HG03439 (cell line): ENCODE data around the gene RBM17.
"Not testable (repeated sequence)": the region's sequence is repeated elsewhere in the genome, so short reads cannot be mapped to it uniquely, and the experiment has no call there.

Experiments
- ATAC-seq: cut with Tn5 transposase; IDR thresholded peaks from one replicate; pipeline ENCODE4 v1.9.1; 2021; ENCODE audit warnings: mild to moderate bottlenecking, moderate library complexity; ENCODE audit not compliant: unreplicated experiment

RBM17 gene

GRCh38 chr10:6135039-6135438 lies 46.2 kb downstream of the RBM17 start:
- no peak for ATAC-seq

- no peak for ATAC-seq
Measured at GRCh38 chr10:6135589-6136168, 46.8 kb downstream of the RBM17 start.

- peak; percentile 42 for ATAC-seq
Measured at GRCh38 chr10:6136215-6137201, 47.7 kb downstream of the RBM17 start.

GRCh38 chr10:6138456-6138855 lies 49.6 kb downstream of the RBM17 start:
- no peak for ATAC-seq

- no peak for ATAC-seq
Measured at GRCh38 chr10:6139470-6139869, 50.6 kb downstream of the RBM17 start.

GRCh38 chr10:6140141-6140841 lies 51.5 kb downstream of the RBM17 start:
- no peak for ATAC-seq

GRCh38 chr10:6140965-6141295 lies 52.1 kb downstream of the RBM17 start:
- ATAC-seq, result no peak

- ATAC-seq, result peak; percentile 60
Measured at GRCh38 chr10:6141296-6142151, 52.7 kb downstream of the RBM17 start.

GRCh38 chr10:6142186-6142585 lies 53.4 kb downstream of the RBM17 start:
- not testable (repeated sequence) for ATAC-seq

GRCh38 chr10:6142644-6143043 lies 53.8 kb downstream of the RBM17 start:
- no peak for ATAC-seq

- ATAC-seq, result no peak
Measured at GRCh38 chr10:6143181-6143580, 54.3 kb downstream of the RBM17 start.

- ATAC-seq, result peak; percentile 77
Measured at GRCh38 chr10:6144406-6145165, 55.8 kb downstream of the RBM17 start.

- ATAC-seq, result no peak
Measured at GRCh38 chr10:6145166-6145987, 56.5 kb downstream of the RBM17 start.

- no peak for ATAC-seq
Measured at GRCh38 chr10:6146013-6146785, 57.4 kb downstream of the RBM17 start.

GRCh38 chr10:6146921-6147320 lies 58.1 kb downstream of the RBM17 start:
- no peak for ATAC-seq

GRCh38 chr10:6148251-6148701 lies 59.4 kb downstream of the RBM17 start:
- ATAC-seq, result no peak

GRCh38 chr10:6148908-6149307 lies 60.1 kb downstream of the RBM17 start:
- ATAC-seq, result no peak
